Activated naive CD4-positive, alpha-beta T cell treated with anti-CD3 and anti-CD28 coated beads, Interleukin-2, amount 10 ng/mL, durations not matched to agents 7 days and 5 days (primary cell): ENCODE results near the gene C14orf180.
A peak's percentile ranks its signal among the peaks of the same experiment; 100 is the strongest.

Experiments
- CTCF ChIA-PET: fragments of 350-600 bp; sonication (Branson Sonifier 250); formaldehyde crosslinking; loops from one replicate; lab custom pipeline; 2021; ENCODE audit warnings: antibody characterized with exemption; lab: Charles Lee
- DNase-seq: peaks from one replicate; pipeline ENCODE4 v3.0.0-alpha.2; 2020
- H3K27ac Mint-ChIP-seq: one replicate; pipeline ENCODE4 v1.8.0; 2021; ENCODE audit warnings: mild to moderate bottlenecking, moderate library complexity, mixed read lengths
- H3K27me3 Mint-ChIP-seq: one replicate; pipeline ENCODE4 v1.8.0; 2021; ENCODE audit warnings: mild to moderate bottlenecking, mixed read lengths
- H3K36me3 Mint-ChIP-seq: one replicate; pipeline ENCODE4 v1.8.0; 2021; ENCODE audit warnings: mixed read lengths
- H3K4me1 Mint-ChIP-seq: one replicate; pipeline ENCODE4 v1.8.0; 2021; ENCODE audit warnings: mixed read lengths
- H3K4me3 Mint-ChIP-seq: one replicate; pipeline ENCODE4 v1.8.0; 2021; ENCODE audit warnings: mild to moderate bottlenecking, moderate library complexity, mixed read lengths
- H3K9me3 Mint-ChIP-seq: one replicate; pipeline ENCODE4 v1.8.0; 2021; ENCODE audit warnings: mixed read lengths

The C14orf180 gene

GRCh38 chr14:104579507-104579906 lies at the start of gene C14orf180:
C14orf180 (plus strand) TSS chr14:104579764; CDS start chr14:104586431, 6,667 bp downstream.
- CTCF ChIA-PET: no interaction called here
- no peak for DNase-seq
- Mint-ChIP-seq H3K4me1 (no peaks in the 10 kb centered on the region), H3K36me3 (no peaks in the 10 kb centered on the region), H3K27ac (no peak within 1 kb of the TSS), H3K4me3 (no peak within 1 kb of the TSS), H3K27me3 (no peaks in the 10 kb centered on the region), H3K9me3 (no peaks in the 10 kb centered on the region)

- peaks cover 4% of the 10 kb centered on the region for H3K27me3 Mint-ChIP-seq
- H3K4me3 Mint-ChIP-seq: no peak overlapping the region
- DNase-seq: no peak
- H3K9me3 Mint-ChIP-seq: peaks cover 24% of the 10 kb centered on the region
- H3K4me1 Mint-ChIP-seq: peaks cover 7% of the 10 kb centered on the region
- H3K27ac Mint-ChIP-seq: no peak overlapping the region
- CTCF ChIA-PET: interaction anchor here (0.7 kb wide), 1 partner anchor 614 kb away, joined by 3 read pairs; no protein-coding TSS in a partner anchor
- H3K36me3 Mint-ChIP-seq: no peaks in the 10 kb centered on the region
These were observed 48.9 kb upstream of the C14orf180 start for GRCh38 chr14:104530646-104531045.

- H3K36me3 Mint-ChIP-seq: no peaks in the 10 kb centered on the region
- CTCF ChIA-PET: no interaction called here
- H3K9me3 Mint-ChIP-seq: peaks cover 24% of the 10 kb centered on the region
- no peak overlapping the region for H3K4me3 Mint-ChIP-seq
- DNase-seq: no peak
- H3K27ac Mint-ChIP-seq: no peak overlapping the region
- peaks cover 7% of the 10 kb centered on the region for H3K4me1 Mint-ChIP-seq
- peaks cover 5% of the 10 kb centered on the region for H3K27me3 Mint-ChIP-seq
These were observed 48.0 kb upstream of the C14orf180 start for GRCh38 chr14:104531421-104532190.

- no peak overlapping the region for H3K4me3 Mint-ChIP-seq
- no peaks in the 10 kb centered on the region for H3K36me3 Mint-ChIP-seq
- H3K27ac Mint-ChIP-seq: no peak overlapping the region
- H3K9me3 Mint-ChIP-seq: peaks cover 18% of the 10 kb centered on the region
- DNase-seq: no peak
- CTCF ChIA-PET: no interaction called here
- peaks cover 11% of the 10 kb centered on the region for H3K27me3 Mint-ChIP-seq
- peaks cover 7% of the 10 kb centered on the region for H3K4me1 Mint-ChIP-seq
These were observed 47.4 kb upstream of the C14orf180 start for GRCh38 chr14:104532191-104532555.

GRCh38 chr14:104534036-104534435 lies 45.5 kb upstream of the C14orf180 start:
- Mint-ChIP-seq H3K4me3 (no peak overlapping the region), H3K36me3 (no peaks in the 10 kb centered on the region), H3K4me1 (peaks cover 2% of the 10 kb centered on the region), H3K27ac (no peak overlapping the region), H3K27me3 (peaks cover 16% of the 10 kb centered on the region), H3K9me3 (peaks cover 6% of the 10 kb centered on the region)
- CTCF ChIA-PET: interaction anchor here (0.7 kb wide), 1 partner anchor 205 kb away, joined by 3 read pairs; no protein-coding TSS in a partner anchor
- DNase-seq: no peak

GRCh38 chr14:104536942-104537612 lies 42.5 kb upstream of the C14orf180 start:
- peaks cover 6% of the 10 kb centered on the region for H3K9me3 Mint-ChIP-seq
- H3K27me3 Mint-ChIP-seq: peaks cover 16% of the 10 kb centered on the region
- H3K36me3 Mint-ChIP-seq: no peaks in the 10 kb centered on the region
- CTCF ChIA-PET: no interaction called here
- H3K4me3 Mint-ChIP-seq: no peak overlapping the region
- no peak for DNase-seq
- H3K27ac Mint-ChIP-seq: no peak overlapping the region
- H3K4me1 Mint-ChIP-seq: peaks cover 2% of the 10 kb centered on the region

GRCh38 chr14:104537613-104537988 lies 42.0 kb upstream of the C14orf180 start:
- H3K27me3 Mint-ChIP-seq: peaks cover 16% of the 10 kb centered on the region
- DNase-seq: no peak
- no peaks in the 10 kb centered on the region for H3K36me3 Mint-ChIP-seq
- CTCF ChIA-PET: no interaction called here
- H3K4me3 Mint-ChIP-seq: no peak overlapping the region
- peaks cover 2% of the 10 kb centered on the region for H3K4me1 Mint-ChIP-seq
- no peak overlapping the region for H3K27ac Mint-ChIP-seq
- H3K9me3 Mint-ChIP-seq: peaks cover 6% of the 10 kb centered on the region

- peaks cover 2% of the 10 kb centered on the region for H3K4me1 Mint-ChIP-seq
- peak; percentile 6 for DNase-seq
- no peaks in the 10 kb centered on the region for H3K9me3 Mint-ChIP-seq
- no peak overlapping the region for H3K4me3 Mint-ChIP-seq
- peaks cover 23% of the 10 kb centered on the region for H3K27me3 Mint-ChIP-seq
- H3K36me3 Mint-ChIP-seq: no peaks in the 10 kb centered on the region
- no peak overlapping the region for H3K27ac Mint-ChIP-seq
- CTCF ChIA-PET: no interaction called here
These were observed 37.6 kb upstream of the C14orf180 start for GRCh38 chr14:104541905-104542465.

GRCh38 chr14:104542871-104543830 lies 36.4 kb upstream of the C14orf180 start:
- Mint-ChIP-seq H3K36me3 (no peaks in the 10 kb centered on the region), H3K4me1 (no peaks in the 10 kb centered on the region), H3K4me3 (no peak overlapping the region), H3K9me3 (no peaks in the 10 kb centered on the region), H3K27me3 (peaks cover 23% of the 10 kb centered on the region), H3K27ac (no peak overlapping the region)
- CTCF ChIA-PET: no interaction called here
- peak; percentile 17 for DNase-seq

GRCh38 chr14:104544362-104544961 lies 35.1 kb upstream of the C14orf180 start:
- Mint-ChIP-seq H3K27me3 (peaks cover 23% of the 10 kb centered on the region), H3K9me3 (no peaks in the 10 kb centered on the region), H3K36me3 (no peaks in the 10 kb centered on the region), H3K4me1 (no peaks in the 10 kb centered on the region), H3K27ac (no peak overlapping the region), H3K4me3 (no peak overlapping the region)
- DNase-seq: peak; percentile 3
- CTCF ChIA-PET: interaction anchor here (1.0 kb wide), 1 partner anchor 20 kb away, joined by 3 read pairs; no protein-coding TSS in a partner anchor

GRCh38 chr14:104545151-104545941 lies 34.2 kb upstream of the C14orf180 start:
- Mint-ChIP-seq H3K4me1 (no peaks in the 10 kb centered on the region), H3K36me3 (no peaks in the 10 kb centered on the region), H3K27ac (no peak overlapping the region), H3K27me3 (peaks cover 28% of the 10 kb centered on the region), H3K4me3 (no peak overlapping the region), H3K9me3 (no peaks in the 10 kb centered on the region)
- CTCF ChIA-PET: interaction anchor here (1.0 kb wide), 1 partner anchor 19 kb away, joined by 3 read pairs; no protein-coding TSS in a partner anchor
- DNase-seq: peak; percentile 14

GRCh38 chr14:104545942-104546501 lies 33.5 kb upstream of the C14orf180 start:
- no peaks in the 10 kb centered on the region for H3K36me3 Mint-ChIP-seq
- CTCF ChIA-PET: no interaction called here
- DNase-seq: peak; percentile 10
- no peak overlapping the region for H3K4me3 Mint-ChIP-seq
- peaks cover 32% of the 10 kb centered on the region for H3K27me3 Mint-ChIP-seq
- H3K27ac Mint-ChIP-seq: no peak overlapping the region
- no peaks in the 10 kb centered on the region for H3K4me1 Mint-ChIP-seq
- no peaks in the 10 kb centered on the region for H3K9me3 Mint-ChIP-seq
